Activated effector memory CD4-positive, alpha-beta T cell treated with anti-CD3 and anti-CD28 coated beads, Interleukin-2, amount 50 U/mL, for 16 hours (primary cell): ENCODE results near the gene CYB5B.
A peak's percentile ranks its signal among the peaks of the same experiment; 100 is the strongest.

Experiments used
- DNase-seq: peaks from one replicate; pipeline ENCODE4 v3.0.0-alpha.2; 2020

The CYB5B gene

GRCh38 chr16:69448470-69449193, 24.2 kb downstream of the CYB5B start:
- no peak for DNase-seq

GRCh38 chr16:69451166-69451565, 26.7 kb downstream of the CYB5B start:
- no peak for DNase-seq

GRCh38 chr16:69453936-69454335, 29.5 kb downstream of the CYB5B start:
- no peak for DNase-seq

GRCh38 chr16:69463876-69464275, 39.5 kb downstream of the CYB5B start:
- no peak for DNase-seq

GRCh38 chr16:69465083-69465721, 40.8 kb downstream of the CYB5B start:
- peak; percentile 67 for DNase-seq

DNA sequence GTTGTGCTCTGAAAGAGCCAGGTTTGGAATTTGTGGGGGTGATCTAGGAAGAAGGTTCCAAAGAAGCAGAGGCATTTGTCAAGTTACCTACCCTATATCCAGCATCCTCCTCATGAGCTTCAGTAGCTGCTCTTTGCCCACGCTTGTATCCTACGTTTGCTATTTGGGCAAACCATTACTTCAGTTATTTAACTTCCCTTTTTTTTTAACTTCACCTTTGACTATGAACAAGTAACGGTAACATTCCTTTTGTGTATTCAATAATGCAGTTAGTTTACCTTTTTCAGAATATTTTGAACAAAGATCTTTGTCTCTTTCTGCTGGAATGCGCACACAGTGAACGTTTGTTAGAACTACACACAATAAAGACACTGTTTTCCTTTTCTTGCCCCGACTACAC, 41.5 kb downstream of the CYB5B start:
- DNase-seq: no peak

DNA sequence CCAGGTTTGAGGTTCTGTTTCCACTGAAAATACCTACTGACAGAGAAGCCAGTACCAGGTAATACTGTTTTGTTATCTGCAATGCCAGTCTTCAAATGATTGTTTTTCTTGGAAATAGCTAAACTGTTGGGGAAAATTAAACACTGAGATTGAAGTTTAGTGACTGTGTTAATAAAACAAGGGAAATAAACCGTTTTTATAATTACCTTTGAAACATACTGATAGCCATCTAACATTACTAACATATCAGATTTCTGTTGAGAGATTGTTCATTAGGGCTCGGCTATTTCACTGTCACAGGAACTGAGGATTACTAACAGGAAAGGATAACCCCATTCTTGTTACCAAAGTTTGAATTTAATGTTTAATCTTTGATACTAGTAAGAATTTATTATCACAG, 42.1 kb downstream of the CYB5B start:
- DNase-seq: no peak

DNA sequence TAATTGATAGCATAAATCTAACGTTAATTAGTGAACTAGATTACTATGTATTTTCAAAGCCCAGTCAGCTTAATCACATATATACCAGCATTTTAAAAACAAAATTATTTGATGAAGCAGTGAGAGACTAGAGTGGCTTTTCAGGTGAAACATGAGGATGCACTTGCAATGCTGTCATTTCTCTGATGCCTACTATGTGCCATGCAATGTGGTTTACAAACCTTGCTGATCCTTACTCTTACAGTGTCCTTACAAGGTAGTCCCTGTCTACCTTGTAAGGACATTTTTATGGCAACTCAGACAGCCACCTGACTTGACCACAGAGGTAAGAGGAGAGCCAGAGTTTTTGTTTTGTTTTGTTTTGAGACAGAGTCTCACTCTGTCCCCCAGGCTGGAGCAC, 42.7 kb downstream of the CYB5B start:
- DNase-seq: no peak

DNA sequence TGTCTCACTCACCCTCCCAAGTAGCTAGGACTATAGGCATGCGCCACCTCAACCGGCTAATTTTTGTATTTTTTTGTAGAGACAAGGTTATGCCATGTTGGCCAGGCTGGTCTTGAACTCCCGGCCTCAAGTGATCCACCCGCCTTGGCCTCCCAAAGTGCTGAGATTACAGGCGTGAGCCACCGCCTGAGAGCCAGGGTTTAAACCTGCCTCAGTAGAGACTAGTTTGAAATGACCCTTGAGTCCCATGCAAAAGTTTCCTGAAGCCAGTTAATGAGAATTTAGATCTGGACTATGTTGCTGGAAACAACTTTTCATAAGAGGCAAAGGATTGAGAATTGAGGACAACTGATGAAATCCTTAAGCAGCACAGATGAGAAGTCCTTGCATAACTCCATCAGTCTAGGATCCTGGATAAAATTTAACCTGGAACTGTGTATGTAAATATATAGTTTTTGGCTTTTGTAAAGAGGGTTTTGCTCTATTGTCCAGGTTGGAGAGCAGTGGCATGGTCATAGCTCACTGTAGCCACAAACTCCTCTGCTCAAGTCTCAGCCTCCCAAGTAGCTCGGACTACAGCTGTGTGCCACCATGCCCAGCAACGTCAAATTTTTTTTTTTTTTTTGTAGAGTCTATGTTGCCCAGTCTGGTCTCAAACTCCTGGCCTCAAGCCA, 43.2 kb downstream of the CYB5B start:
- DNase-seq: no peak

DNA sequence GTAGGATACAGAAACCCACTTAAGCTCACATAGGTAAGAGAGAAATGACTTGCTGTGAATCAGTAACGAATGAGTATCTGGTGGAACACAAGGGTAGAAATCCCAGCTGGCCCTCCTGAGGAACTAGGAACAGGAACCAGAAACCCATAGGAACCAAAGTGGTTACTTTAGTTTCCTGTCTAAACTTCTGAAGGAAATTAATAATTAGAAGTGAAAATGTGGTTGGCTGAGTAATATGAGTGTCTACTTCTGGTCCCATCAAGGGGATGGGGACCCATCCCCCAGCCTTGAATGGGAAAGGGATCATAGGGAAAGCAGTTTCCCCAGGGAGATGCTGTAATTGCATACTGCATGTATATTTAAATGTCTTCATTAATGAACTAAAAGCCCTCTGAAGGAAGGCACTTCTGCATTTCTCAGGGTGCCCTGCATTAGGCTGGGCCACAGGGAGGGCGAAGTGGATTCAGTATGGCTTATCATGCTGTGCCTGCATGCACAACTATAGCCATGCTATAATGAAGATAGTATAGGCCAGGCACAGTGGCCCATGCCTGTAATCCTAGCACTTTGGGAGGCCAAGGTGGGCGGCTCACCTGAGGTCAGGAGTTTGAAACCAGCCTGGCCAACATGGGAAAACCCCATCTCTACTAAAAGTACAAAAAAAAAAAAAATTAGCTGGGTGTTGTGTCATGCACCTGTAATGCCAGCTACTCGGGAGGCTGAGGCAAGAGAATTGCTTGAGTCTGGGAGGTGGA, 45.6 kb downstream of the CYB5B start:
- DNase-seq: peak; percentile 69

DNA sequence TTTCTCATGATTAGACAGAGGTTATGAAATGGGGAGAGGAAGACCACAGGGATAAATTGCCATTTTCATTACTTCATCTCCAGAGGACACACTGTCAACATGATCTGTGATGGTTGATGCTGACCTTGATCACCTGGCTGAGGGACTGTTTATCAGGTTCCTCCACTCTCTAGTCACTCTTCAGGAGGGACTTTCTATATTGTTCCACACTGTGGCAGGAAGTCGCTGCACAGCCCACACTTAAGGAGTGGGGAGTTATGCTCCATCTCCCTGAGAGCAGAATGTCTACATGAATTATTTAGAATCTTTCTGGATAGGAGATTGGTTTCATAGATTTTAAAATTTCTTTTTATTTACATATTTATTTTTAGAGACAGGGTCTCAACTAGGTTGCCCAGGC, 46.7 kb downstream of the CYB5B start:
- no peak for DNase-seq

DNA sequence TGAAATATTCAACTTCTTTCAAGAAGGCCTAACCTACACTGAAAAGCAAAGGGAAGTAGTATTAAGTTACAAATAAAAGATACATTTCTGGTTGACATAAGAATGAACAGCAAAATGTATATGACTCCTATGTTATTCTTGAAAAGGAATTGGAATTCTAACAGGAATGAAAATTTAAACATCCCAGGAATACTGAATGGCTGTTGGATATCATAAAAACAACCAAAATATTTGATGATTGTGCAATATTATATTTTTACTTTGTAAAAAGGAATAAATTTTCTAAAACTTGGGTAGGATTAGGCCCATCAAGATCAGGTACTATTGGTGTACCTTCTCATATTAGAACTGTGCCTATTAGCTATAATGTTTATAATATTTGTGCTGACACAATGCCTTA, 50.0 kb downstream of the CYB5B start:
- no peak for DNase-seq

DNA sequence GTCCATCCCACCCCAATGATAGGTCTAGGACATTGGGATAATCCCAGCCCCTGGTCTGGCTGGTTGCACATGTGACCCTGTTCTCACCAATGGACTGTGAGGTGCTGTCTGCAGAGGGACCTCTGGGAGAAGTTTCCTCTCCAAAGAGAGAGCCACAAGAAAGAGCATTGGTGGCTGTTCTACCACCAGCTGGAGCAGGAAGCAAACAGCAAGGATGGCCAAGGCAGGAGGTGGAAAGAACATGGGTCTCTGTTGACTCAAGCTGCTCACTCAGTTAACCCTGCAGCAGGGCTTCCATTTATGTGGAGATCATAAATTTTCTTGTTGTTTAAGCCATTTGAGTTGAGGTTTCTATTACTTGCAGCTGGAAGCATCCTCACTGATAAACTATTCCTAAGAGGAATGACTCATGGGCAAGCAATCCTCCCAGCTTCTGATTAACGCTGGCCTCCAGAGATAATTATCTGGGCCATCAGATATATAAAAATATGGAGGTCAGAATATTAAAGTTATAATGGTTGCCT, 52.6 kb downstream of the CYB5B start:
- DNase-seq: no peak

DNA sequence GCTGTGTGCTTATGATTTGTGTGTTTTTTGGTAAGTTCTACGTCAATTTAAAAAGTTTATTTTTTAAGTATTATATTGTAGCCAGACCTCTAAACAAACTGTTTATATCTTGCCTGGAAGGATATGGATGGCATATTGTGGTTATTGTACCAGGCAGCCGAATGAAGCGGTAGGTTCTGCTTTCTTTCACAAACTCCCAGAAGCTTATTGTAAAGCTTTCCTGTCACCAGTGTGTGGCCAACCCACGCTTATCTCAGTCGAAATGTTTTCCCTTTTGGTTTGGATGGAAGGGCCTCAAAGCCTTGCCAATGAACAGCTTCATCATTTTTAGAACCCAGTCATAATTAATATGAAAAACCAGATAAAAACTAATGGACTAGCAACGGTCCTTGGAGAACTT, 53.1 kb downstream of the CYB5B start:
- DNase-seq: no peak

DNA sequence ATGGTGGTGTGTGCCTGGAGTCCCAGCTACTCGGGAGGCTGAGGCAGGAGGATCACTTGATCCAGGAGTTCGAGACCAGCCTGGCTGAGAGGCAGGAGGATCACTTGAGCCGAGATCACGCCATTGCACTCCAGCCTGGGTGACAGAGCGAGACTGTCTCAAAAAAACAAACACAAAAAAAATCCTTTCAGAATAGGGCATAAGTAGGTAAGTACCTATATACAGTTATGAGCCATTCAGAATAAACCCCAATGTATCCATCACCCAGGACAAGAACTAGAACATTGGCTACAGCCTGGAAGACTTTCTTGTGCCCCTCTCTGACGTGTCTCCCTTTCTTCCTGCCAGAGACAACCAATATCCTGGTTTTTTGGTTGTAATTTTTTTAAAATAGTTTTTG, 54.3 kb downstream of the CYB5B start:
- DNase-seq: no peak

DNA sequence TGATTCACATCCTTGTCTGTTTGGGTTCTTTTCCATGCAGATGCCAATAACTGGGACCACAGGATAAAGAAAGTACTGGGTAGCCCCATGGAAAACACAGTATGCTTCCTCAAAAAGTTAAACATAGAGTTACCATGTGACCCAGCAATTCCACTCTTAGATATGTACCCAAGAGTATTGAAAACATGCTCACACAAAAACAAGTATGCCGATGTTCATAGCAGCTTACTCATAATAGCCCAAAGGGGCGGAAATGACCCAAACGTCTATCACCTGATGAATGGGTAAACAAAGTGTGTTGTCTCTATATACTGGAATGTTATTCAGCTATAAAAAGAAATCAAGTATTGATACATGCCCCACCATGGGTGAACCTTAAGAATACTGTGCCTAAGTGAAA, 55.4 kb downstream of the CYB5B start:
- no peak for DNase-seq

- no peak for DNase-seq
These were observed 57.5 kb downstream of the CYB5B start for GRCh38 chr16:69481901-69482341.

- no peak for DNase-seq
These were observed 58.1 kb downstream of the CYB5B start for GRCh38 chr16:69482410-69482991.

- DNase-seq: no peak
These were observed 59.2 kb downstream of the CYB5B start for GRCh38 chr16:69483611-69484010.

DNA sequence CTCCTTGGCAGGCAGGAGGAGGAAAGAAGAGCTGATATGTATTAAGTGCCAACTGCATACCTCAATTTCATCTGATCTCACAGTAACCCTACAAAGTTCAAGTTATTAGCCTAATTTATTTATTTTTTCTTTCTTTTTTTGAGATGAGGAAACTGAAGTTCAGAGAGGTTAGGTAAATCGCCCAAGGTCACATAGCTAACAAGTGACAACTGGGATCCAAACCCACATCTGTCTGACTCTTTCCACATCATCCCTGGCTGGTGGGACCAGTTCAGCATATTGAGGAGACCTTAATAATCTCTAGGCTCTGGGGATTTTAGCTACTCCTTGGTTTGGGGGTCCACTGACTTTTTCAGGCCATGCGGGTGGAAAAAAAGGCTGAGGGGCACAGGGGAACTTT, 60.9 kb downstream of the CYB5B start:
- DNase-seq: no peak

DNA sequence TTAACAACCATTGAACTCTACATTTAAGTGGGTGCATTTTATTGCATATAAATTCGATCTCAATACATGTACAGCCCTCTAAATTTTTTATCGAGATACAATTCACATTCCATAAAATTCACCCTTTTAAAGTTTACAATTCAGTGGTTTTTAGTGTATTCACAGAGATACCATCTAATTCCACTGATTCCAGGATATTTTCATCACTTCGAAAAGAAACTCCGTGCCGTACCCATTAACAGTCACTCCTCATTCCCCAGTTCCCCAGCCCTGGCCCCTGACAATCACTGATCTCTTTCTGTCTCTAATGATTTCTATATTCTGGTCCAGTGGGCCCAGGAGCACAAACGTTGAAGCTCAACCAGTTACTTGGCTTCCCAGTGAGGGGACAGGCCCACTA, 61.4 kb downstream of the CYB5B start:
- no peak for DNase-seq

GRCh38 chr16:69486272-69486671, 61.9 kb downstream of the CYB5B start:
- DNase-seq: no peak

DNA sequence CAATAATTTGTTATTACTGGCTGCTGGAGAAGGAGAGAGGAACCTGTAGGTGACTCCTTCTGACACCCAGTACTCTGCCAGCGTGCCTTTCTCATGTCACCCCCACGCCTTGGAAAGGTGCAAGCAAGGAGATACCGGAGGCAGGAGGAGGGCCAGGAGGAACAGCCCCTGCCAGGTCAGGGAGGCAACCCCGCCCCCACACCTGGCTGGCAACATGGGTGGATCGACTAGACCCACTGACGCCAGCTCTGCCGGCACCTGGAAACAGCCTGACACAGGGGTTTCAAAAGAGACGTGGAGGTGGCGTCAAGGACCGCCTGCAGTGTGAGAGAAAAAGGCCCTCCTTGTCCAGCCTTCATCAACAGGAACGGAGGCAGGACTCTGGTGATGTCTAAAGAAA, 62.3 kb downstream of the CYB5B start:
- no peak for DNase-seq
